GM23338 (cell line): ENCODE measurements around the gene MLKL. TPM values are rescaled to one million over a fixed set of nuclear protein-coding genes. Genes with fewer than 3 reads are reported as not detected.

Experiments used
- ATAC-seq: fragments of 200-7000 bp; cut with Tn5 transposase; 3 replicates; pipeline ENCODE4 v1.9.1; 2020
- DNase-seq: peaks from one replicate; pipeline ENCODE4 v3.0.0-alpha.2; 2015; ENCODE audit warnings: low spot score
- H2AFZ ChIP-seq: fragments of 200-600 bp; sonication (generic); 2 replicates; pipeline ENCODE4 v1.8.0; 2016; ENCODE audit warnings: antibody characterized with exemption, mild to moderate bottlenecking, moderate library complexity
- H3F3A ChIP-seq: fragments of 200-600 bp; sonication (generic); replicated peaks from 2 replicates; pipeline ENCODE4 v1.8.0; 2017; ENCODE audit warnings: antibody characterized with exemption, mixed run types, low read depth
- H3K27ac ChIP-seq: fragments of 200-600 bp; sonication (generic); 2 replicates; pipeline ENCODE4 v1.6.1; 2016; ENCODE audit warnings: low read depth
- H3K27me3 ChIP-seq: fragments of 200-600 bp; sonication (generic); 2 replicates; pipeline ENCODE4 v1.8.0; 2016; ENCODE audit warnings: mild to moderate bottlenecking, mixed run types, moderate library complexity; ENCODE audit not compliant: insufficient read depth
- H3K36me3 ChIP-seq: fragments of 200-600 bp; sonication (generic); 2 replicates; pipeline ENCODE4 v1.8.0; 2016; ENCODE audit warnings: mild to moderate bottlenecking; ENCODE audit not compliant: insufficient read depth
- H3K4me1 ChIP-seq: fragments of 200-600 bp; sonication (generic); 2 replicates; pipeline ENCODE4 v1.8.0; 2016; ENCODE audit warnings: mild to moderate bottlenecking, moderate library complexity; ENCODE audit not compliant: insufficient read depth
- H3K4me2 ChIP-seq: fragments of 200-600 bp; sonication (generic); 2 replicates; pipeline ENCODE4 v1.7.1; 2017; ENCODE audit warnings: mixed run types
- H3K4me3 ChIP-seq: fragments of 200-600 bp; sonication (generic); 2 replicates; pipeline ENCODE4 v1.6.1; 2016; ENCODE audit warnings: mixed run types
- H3K79me2 ChIP-seq: fragments of 200-600 bp; sonication (generic); replicated peaks from 2 replicates; pipeline ENCODE4 v1.8.0; 2017; ENCODE audit warnings: mild to moderate bottlenecking; ENCODE audit not compliant: insufficient read depth
- H3K9me2 ChIP-seq: fragments of 200-600 bp; sonication (generic); 2 replicates; pipeline ENCODE4 v1.8.0; 2017; ENCODE audit not compliant: insufficient read depth
- H4K20me1 ChIP-seq: fragments of 200-600 bp; sonication (generic); replicated peaks from 2 replicates; pipeline ENCODE4 v1.8.0; 2017; ENCODE audit warnings: mild to moderate bottlenecking; ENCODE audit not compliant: insufficient read depth
- H3K27ac Mint-ChIP-seq: 2 replicates; pipeline ENCODE4 v1.8.0; 2020; ENCODE audit warnings: inconsistent platforms, mild to moderate bottlenecking, moderate library complexity, mixed read lengths
- H3K27me3 Mint-ChIP-seq: 3 replicates; pipeline ENCODE4 v1.8.0; 2022; ENCODE audit warnings: low read depth, mild to moderate bottlenecking, moderate library complexity, mixed read lengths, inconsistent platforms; ENCODE audit not compliant: insufficient read depth, poor library complexity
- H3K36me3 Mint-ChIP-seq: 3 replicates; pipeline ENCODE4 v1.8.0; 2021; ENCODE audit warnings: low read depth, mild to moderate bottlenecking, inconsistent platforms, moderate library complexity, mixed read lengths
- H3K4me1 Mint-ChIP-seq: 3 replicates; pipeline ENCODE4 v1.8.0; 2020; ENCODE audit warnings: mild to moderate bottlenecking, inconsistent platforms, mixed read lengths
- H3K4me3 Mint-ChIP-seq: 3 replicates; pipeline ENCODE4 v1.8.0; 2021; ENCODE audit warnings: moderate library complexity, mild to moderate bottlenecking, inconsistent platforms, mixed read lengths
- H3K9me3 Mint-ChIP-seq: 3 replicates; pipeline ENCODE4 v1.8.0; 2020; ENCODE audit warnings: moderate library complexity, mild to moderate bottlenecking, inconsistent platforms, mixed read lengths
- CREB1 ChIP-seq: fragments of 250-450 bp; sonication (Bioruptor Pico); IDR thresholded peaks from 2 replicates; pipeline ENCODE4 v1.5.0; 2020; ENCODE audit warnings: low read depth, mild to moderate bottlenecking, moderate library complexity
- ETS1 ChIP-seq: IDR thresholded peaks from 2 replicates; pipeline ENCODE4 v1.6.1; 2016; ENCODE audit warnings: antibody characterized with exemption
- EZH2 ChIP-seq: fragments of 200-600 bp; sonication (generic); IDR thresholded peaks from one replicate; pipeline ENCODE4 v1.8.0; 2017; ENCODE audit warnings: antibody characterized with exemption, mild to moderate bottlenecking, low read depth; ENCODE audit not compliant: unreplicated experiment
- JUNB ChIP-seq: IDR thresholded peaks from one replicate; pipeline ENCODE4 v1.6.1; 2016; ENCODE audit warnings: antibody characterized with exemption; ENCODE audit not compliant: unreplicated experiment
- POLR2AphosphoS5 ChIP-seq: IDR thresholded peaks from 2 replicates; pipeline ENCODE4 v1.6.1; 2016; ENCODE audit warnings: antibody characterized with exemption, low read depth
- REST ChIP-seq: IDR thresholded peaks from one replicate; pipeline ENCODE4 v1.6.1; 2018; ENCODE audit warnings: antibody characterized with exemption; ENCODE audit not compliant: unreplicated experiment
- STAT1 ChIP-seq: IDR thresholded peaks from one replicate; pipeline ENCODE4 v1.6.1; 2016; ENCODE audit warnings: antibody characterized with exemption; ENCODE audit not compliant: unreplicated experiment
- ZNF114 ChIP-seq: fragments of 250-450 bp; sonication (Bioruptor Pico); IDR thresholded peaks from 2 replicates; pipeline ENCODE4 v1.5.0; 2020; ENCODE audit warnings: mild to moderate bottlenecking, moderate library complexity
- ZNF331 ChIP-seq: fragments of 250-450 bp; sonication (Bioruptor Pico); IDR thresholded peaks from 2 replicates; pipeline ENCODE4 v1.5.0; 2020; ENCODE audit warnings: low read depth, mild to moderate bottlenecking, moderate library complexity
- polyA plus RNA-seq: library from polyadenylated mRNA; unstranded; fragments of >200 nt; fragmentation: Nextera tagmentation; extraction: Ambion mirVana; gene quantifications from 2 replicates; pipeline ENCODE4 v1.2.1, GENCODE V29; 2016
- total RNA-seq: library from RNA; depleted of rRNA; stranded (reverse); fragments of >200 nt; shearing (Covaris generic); gene quantifications from 2 replicates; pipeline ENCODE4 v1.2.3, GENCODE V29; 2014
- TF ChIP-seq, protein P1 (sequence below), 2 experiments: fragments of 200-600 bp in 1 of 2; sonication (generic) in 1 of 2; conservative IDR thresholded peaks; 2 replicates each; pipeline versions ENCODE4 v1.5.1 to v1.6.1; 2016 to 2017; ENCODE audit warnings: antibody characterized with exemption in 2 of 2, low read depth in 2 of 2, mild to moderate bottlenecking in 2 of 2, moderate library complexity in 1 of 2

MLKL gene
- total and polyA plus RNA-seq, 2 experiments from 2014 or later = 5.1 to 9.7 TPM

GRCh38 chr16:74651841-74652240, 48.8 kb downstream of the MLKL start (continued):
- no peak for TF ChIP-seq ZNF331 (CRISPR knock-in tag)
- no peak for TF ChIP-seq JUNB
- TF ChIP-seq ZNF114 (CRISPR knock-in tag) = no peak
- TF ChIP-seq EZH2 = no peak
- TF ChIP-seq ETS1 = no peak
- TF ChIP-seq POLR2AphosphoS5 = no peak
- no peak for TF ChIP-seq CREB1 (CRISPR knock-in tag)
- TF ChIP-seq REST = no peak
- no peak for TF ChIP-seq STAT1

- DNase-seq (peak; percentile 53), ATAC-seq (no peak)
- Mint-ChIP-seq H3K4me3 (no peak overlapping the region), H3K27ac (no peak overlapping the region), H3K9me3 (no peaks in the 10 kb centered on the region; the same call in 2 of the 3 replicates), H3K4me1 (no peaks in the 10 kb centered on the region), H3K36me3 (peaks cover 77% of the 10 kb centered on the region), H3K27me3 (peaks cover 3% of the 10 kb centered on the region)
- H3K79me2 ChIP-seq = peaks cover 89% of the 10 kb centered on the region
- peaks cover 70% of the 10 kb centered on the region for H4K20me1 ChIP-seq
- no peaks in the 10 kb centered on the region for H3K4me1 ChIP-seq
- H3K4me3 ChIP-seq = no peak overlapping the region
- H2AFZ ChIP-seq = no peak overlapping the region
- peaks cover 76% of the 10 kb centered on the region for H3K36me3 ChIP-seq
- H3F3A ChIP-seq = peaks cover 23% of the 10 kb centered on the region
- no peak overlapping the region for H3K4me2 ChIP-seq
- no peak overlapping the region for H3K27ac ChIP-seq
- no peaks in the 10 kb centered on the region for H3K9me2 ChIP-seq
- TF ChIP-seq, protein P1, sequence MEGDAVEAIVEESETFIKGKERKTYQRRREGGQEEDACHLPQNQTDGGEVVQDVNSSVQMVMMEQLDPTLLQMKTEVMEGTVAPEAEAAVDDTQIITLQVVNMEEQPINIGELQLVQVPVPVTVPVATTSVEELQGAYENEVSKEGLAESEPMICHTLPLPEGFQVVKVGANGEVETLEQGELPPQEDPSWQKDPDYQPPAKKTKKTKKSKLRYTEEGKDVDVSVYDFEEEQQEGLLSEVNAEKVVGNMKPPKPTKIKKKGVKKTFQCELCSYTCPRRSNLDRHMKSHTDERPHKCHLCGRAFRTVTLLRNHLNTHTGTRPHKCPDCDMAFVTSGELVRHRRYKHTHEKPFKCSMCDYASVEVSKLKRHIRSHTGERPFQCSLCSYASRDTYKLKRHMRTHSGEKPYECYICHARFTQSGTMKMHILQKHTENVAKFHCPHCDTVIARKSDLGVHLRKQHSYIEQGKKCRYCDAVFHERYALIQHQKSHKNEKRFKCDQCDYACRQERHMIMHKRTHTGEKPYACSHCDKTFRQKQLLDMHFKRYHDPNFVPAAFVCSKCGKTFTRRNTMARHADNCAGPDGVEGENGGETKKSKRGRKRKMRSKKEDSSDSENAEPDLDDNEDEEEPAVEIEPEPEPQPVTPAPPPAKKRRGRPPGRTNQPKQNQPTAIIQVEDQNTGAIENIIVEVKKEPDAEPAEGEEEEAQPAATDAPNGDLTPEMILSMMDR (conservative IDR thresholded peaks at IDR 0.05; ENCODE audit: low read depth in 2 of 2) = peak; percentile 37 to 67
- no peak for TF ChIP-seq REST
- no peaks in the 10 kb centered on the region for H3K27me3 ChIP-seq
These were observed 49.6 kb downstream of the MLKL start for GRCh38 chr16:74650966-74651567.
